Adrenal gland (tissue), 12 donors: ENCODE measurements around the gene AGO1. TPM values are rescaled to one million over a fixed set of nuclear protein-coding genes. Genes with fewer than 3 reads are reported as not detected.

Source experiments
- DNase-seq, 7 donors: peaks; one replicate each; pipeline ENCODE4 v3.0.0-alpha.2; 2019 to 2020
- H3K27ac ChIP-seq, 5 donors: fragments of 200-600 bp; sonication (generic) in 4 of 5; 1 replicate in 3 of 5; 2 replicates in 2 of 5; pipeline versions ENCODE4 v1.5.1 to v1.8.0; 2016 to 2020; ENCODE audit warnings: mild to moderate bottlenecking in 1 of 5
- H3K27me3 ChIP-seq: fragments of 200-600 bp; 2 replicates; pipeline ENCODE4 v1.8.0; 2021
- H3K36me3 ChIP-seq, 2 donors: fragments of 200-600 bp; replicated peaks in 1 of 2; 1 replicate in 1 of 2; 2 replicates in 1 of 2; pipeline versions ENCODE4 v1.5.1 to v1.8.0; 2018 to 2022
- H3K4me1 ChIP-seq, 2 donors: fragments of 200-600 bp; replicated peaks in 1 of 2; 1 replicate in 1 of 2; 2 replicates in 1 of 2; pipeline versions ENCODE4 v1.5.1 to v1.8.0; 2018 to 2021
- H3K4me3 ChIP-seq, 4 donors: fragments of 200-600 bp; sonication (generic) in 3 of 4; one replicate each; pipeline ENCODE4 v1.5.1; 2016 to 2018
- H3K9me3 ChIP-seq, 3 donors: fragments of 200-600 bp; sonication (generic) in 1 of 3; replicated peaks in 1 of 3; 1 replicate in 2 of 3; 2 replicates in 1 of 3; pipeline versions ENCODE4 v1.5.1 to v1.8.0; 2016 to 2021
- POLR2A ChIP-seq, 2 donors: fragments of 450-650 bp; IDR thresholded peaks; one replicate each; pipeline ENCODE4 v1.6.1; 2017; ENCODE audit warnings: antibody characterized with exemption in 2 of 2, mild to moderate bottlenecking in 2 of 2, moderate library complexity in 1 of 2
- WGBS, 4 donors: extraction: QIAGEN DNeasy Blood & Tissue Kit in 2 of 4; methylation state at CpG; one replicate each; pipeline versions ENCODE4 v1.1.5 to v1.1.7; 2013 to 2017; 5-methylcytosine and 5-hydroxymethylcytosine counted together
- intact Hi-C, 2 donors: fragments of 100-400 bp; cut with DNase I; formaldehyde crosslinking; loops; one replicate each; pipeline versions ENCODE4 v1.14.1 to v1.15.0; 2022 to 2023
- polyA plus RNA-seq, 3 donors: library from polyadenylated mRNA; stranded (reverse); fragments of 200-250 nt in 2 of 3; fragments of 350-450 nt in 1 of 3; fragmentation: Illumina TruSeq in 1 of 3; extraction: RNeasy Lipid Tissue Mini Kit (QIAGEN cat#74804) in 1 of 3; gene quantifications; one replicate each; pipeline ENCODE4 v1.2.3, GENCODE V29; 2013 to 2014
- total RNA-seq, 9 donors: library from RNA; depleted of rRNA in 4 of 9; stranded (reverse); fragments of >200 nt in 4 of 9; fragments of 120-200 nt in 1 of 9; fragmentation: NEBNext Ultra II Directional in 1 of 9; extraction: Animal tissue kit (Norgen Biotek cat#: 25700) in 1 of 9; gene quantifications; one replicate each; pipeline versions ENCODE4 v1.1.0 to v1.2.4, GENCODE V29; 2013 to 2023
- TF ChIP-seq, protein P1 (sequence below), 6 experiments: fragments of 450-650 bp in 4 of 6; fragments of 200-600 bp in 2 of 6; sonication (generic) in 1 of 6; IDR thresholded peaks; 1 replicate in 5 of 6; 2 replicates in 1 of 6; pipeline versions ENCODE4 v1.5.1 to v1.8.0; 2016 to 2021; ENCODE audit warnings: antibody characterized with exemption in 6 of 6, mild to moderate bottlenecking in 2 of 6, moderate library complexity in 1 of 6
- donor health status: healthy with polysubstance abuse.
- donor health status: Bipolar disorder and iron deficiency.
- donor health status: DM: yes; HTN: yes; CAD: no.
- donor health status: DM: no; HTN: no; CAD: no.
- donor health status: DM: no; HTN: no; CAD: no.
- donor health status: DM: yes; HTN: yes; CAD: no.

The AGO1 gene
- total and polyA plus RNA-seq, 12 donors, result 4.5 to 51.1 (median 33.8) TPM

DNA sequence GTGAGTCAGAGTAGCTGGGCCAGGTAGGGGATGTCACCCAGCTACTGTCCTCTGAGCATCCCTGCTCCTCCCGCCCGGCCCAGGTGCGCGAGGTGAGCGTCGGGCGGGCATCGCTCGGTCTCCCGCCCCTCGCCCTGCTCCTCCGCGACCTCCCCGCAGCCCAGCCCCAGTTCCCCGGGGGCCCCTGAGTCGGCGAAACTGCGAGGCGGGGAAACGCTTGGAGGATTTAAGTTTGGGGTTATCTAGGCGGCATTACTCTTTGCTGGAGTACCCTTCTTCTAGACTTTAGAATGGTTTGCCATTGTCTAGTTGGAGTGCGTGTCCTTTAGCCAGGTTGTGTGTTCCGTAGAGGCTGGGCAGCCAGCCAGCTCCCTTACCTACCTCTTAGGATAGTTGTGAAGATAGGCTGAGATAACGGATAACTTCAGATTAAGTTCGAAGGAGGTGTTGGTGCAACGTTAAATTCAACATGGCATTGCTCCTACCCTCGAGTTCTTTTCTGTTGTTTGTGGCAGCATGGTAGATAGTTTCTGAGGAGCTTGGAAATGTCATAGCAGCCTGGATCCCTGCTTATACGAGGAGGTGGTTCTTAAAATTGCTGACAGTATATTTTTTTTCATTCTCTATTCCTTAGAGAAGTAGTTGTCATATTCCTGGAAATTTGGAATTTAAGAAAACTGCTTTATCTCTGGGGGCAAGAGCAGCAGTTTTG lies 48.6 kb downstream of the AGO1 start:
- Histone ChIP-seq H3K9me3 (no peaks in the 10 kb centered on the region), H3K4me3 (peak overlapping the region; percentile 79 to 91 (median 80)), H3K36me3 (no peaks in the 10 kb centered on the region), H3K27me3 (no peaks in the 10 kb centered on the region), H3K27ac (peak overlapping the region; percentile 93 to 100 (median 99)), H3K4me1 (peaks cover 12 to 40% of the 10 kb centered on the region in 2 donors)
- TF ChIP-seq, protein P1, sequence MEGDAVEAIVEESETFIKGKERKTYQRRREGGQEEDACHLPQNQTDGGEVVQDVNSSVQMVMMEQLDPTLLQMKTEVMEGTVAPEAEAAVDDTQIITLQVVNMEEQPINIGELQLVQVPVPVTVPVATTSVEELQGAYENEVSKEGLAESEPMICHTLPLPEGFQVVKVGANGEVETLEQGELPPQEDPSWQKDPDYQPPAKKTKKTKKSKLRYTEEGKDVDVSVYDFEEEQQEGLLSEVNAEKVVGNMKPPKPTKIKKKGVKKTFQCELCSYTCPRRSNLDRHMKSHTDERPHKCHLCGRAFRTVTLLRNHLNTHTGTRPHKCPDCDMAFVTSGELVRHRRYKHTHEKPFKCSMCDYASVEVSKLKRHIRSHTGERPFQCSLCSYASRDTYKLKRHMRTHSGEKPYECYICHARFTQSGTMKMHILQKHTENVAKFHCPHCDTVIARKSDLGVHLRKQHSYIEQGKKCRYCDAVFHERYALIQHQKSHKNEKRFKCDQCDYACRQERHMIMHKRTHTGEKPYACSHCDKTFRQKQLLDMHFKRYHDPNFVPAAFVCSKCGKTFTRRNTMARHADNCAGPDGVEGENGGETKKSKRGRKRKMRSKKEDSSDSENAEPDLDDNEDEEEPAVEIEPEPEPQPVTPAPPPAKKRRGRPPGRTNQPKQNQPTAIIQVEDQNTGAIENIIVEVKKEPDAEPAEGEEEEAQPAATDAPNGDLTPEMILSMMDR (IDR thresholded peaks at IDR 0.05), result no peak
- no peak for TF ChIP-seq POLR2A (IDR thresholded peaks at IDR 0.05)
- intact Hi-C loops, result no loop called here
- peak; percentile 23 to 73 (median 30) for DNase-seq
- 0 to 2% (median 0%) methylated on average over 9 to 28 of the region's 28 CpGs for WGBS, 4 donors

DNA sequence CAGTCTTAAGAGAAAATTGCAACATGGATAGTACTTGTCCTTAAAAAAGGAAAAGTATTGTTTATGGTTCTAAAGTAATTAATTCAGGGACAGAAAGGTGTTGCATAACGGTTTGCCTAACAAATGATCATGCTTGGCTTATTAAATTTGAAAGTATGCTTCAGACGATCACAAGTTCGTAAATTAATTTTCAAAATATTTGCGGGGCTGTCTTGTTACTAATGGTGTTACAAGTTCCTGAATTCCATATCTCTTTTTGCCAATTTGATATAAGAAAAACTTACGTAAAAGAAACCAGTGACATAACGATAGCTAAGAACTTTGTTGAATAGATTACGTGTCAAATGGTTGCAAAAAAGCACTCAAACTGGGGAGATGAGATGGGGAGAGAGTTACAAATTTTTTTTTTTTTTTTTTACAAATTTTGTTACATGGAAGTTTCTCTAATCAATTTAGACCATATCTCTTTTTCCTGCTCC lies 49.2 kb downstream of the AGO1 start:
- no peak for DNase-seq
- Histone ChIP-seq H3K36me3 (no peaks in the 10 kb centered on the region), H3K9me3 (no peaks in the 10 kb centered on the region), H3K4me1 (peaks cover 12 to 40% of the 10 kb centered on the region in 2 donors), H3K27ac (peak overlapping the region in 1 of 5 donors; percentile 99), H3K4me3 (peak overlapping the region in 1 of 4 donors; percentile 80), H3K27me3 (no peaks in the 10 kb centered on the region)
- WGBS, 4 donors, result 48 to 57% (median 53%) methylated on average over 7 of the region's 7 CpGs
- intact Hi-C loops, result no loop called here
- no peak for TF ChIP-seq POLR2A (IDR thresholded peaks at IDR 0.05)
- TF ChIP-seq, protein P1 (IDR thresholded peaks at IDR 0.05), result no peak

DNA sequence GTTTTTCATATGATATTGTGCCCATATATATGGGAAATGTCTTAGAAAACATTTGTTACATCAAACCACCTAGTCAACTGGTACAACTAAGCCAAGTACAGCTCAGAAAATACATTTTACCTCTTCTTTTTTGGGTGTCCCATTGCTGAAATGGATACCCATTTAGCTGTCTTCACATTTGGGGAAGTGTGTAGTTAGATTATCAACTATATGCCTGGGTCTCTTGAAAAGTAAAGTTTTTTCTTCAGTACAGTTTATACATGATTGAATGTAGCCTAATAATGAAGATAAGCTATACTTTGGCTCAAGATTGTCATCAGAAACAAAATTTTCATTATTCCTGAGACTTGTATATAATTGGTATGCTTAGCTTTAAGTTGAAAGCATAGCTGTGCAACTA lies 49.9 kb downstream of the AGO1 start:
- no peak overlapping the region for H3K4me3 ChIP-seq
- peaks cover 12 to 40% of the 10 kb centered on the region in 2 donors for H3K4me1 ChIP-seq
- H3K36me3 ChIP-seq, result no peaks in the 10 kb centered on the region
- H3K27ac ChIP-seq, result no peak overlapping the region
- TF ChIP-seq POLR2A (IDR thresholded peaks at IDR 0.05), result no peak
- TF ChIP-seq, protein P1 (IDR thresholded peaks at IDR 0.05), result no peak
- H3K9me3 ChIP-seq, result no peaks in the 10 kb centered on the region
- H3K27me3 ChIP-seq, result no peaks in the 10 kb centered on the region
- DNase-seq, result no peak
- intact Hi-C loops, result no loop called here

DNA sequence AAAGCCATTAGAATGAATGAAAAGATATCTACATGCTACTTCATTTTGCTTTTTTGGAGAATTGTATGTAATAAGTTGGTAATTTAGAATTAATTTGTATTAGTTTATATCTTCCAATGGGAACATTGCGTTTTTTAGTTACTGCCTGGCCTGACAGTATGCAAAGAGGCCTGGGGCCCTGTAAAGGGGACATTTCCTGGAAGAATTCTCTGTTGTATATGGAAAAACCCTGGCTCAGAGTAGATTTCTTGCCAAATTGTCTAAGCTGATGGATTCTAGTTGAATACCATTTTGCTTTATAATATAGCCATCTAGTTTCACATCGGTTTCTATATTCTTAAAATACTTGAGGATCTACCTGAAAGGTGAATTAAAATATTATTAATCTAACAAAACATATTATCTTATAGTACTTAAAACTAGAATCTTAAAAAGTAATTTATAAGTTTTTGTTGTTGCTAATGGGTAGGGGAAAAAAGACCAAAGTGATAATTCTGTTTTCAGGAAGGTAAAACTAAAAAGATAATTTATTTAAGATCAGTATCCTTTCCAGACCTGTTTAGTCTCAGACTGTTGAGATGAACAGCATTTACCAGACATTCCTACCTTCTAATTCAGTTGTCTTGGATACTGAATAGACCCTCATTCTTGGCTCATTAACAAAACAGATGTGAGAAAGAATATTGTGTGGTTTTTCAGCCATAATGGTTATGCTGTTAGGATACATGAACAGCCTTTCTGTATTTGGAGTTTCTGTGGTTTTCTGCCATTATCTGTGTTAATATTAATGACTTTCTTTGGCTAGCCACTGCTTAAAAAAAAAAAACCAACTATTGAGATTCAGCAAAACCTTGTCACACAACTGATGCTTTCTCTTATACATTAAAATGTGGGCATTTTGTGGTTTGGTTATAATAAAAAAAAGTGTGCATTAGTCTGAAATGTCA lies 52.7 kb downstream of the AGO1 start:
- no peak for DNase-seq
- TF ChIP-seq, protein P1 (IDR thresholded peaks at IDR 0.05), result no peak
- TF ChIP-seq POLR2A (IDR thresholded peaks at IDR 0.05), result no peak
- Histone ChIP-seq H3K36me3 (no peaks in the 10 kb centered on the region), H3K27ac (peak overlapping the region in 1 of 5 donors; percentile 22), H3K4me1 (peaks cover 7 to 32% of the 10 kb centered on the region in 2 donors), H3K27me3 (no peaks in the 10 kb centered on the region), H3K4me3 (no peak overlapping the region), H3K9me3 (no peaks in the 10 kb centered on the region)
- intact Hi-C loops, result no loop called here
- 63 to 70% (median 66%) methylated on average over 2 of the region's 2 CpGs for WGBS, 4 donors
